Endothelial cell (in vitro differentiated cells): Measurements from ENCODE around the gene TMSB10. TPM values are rescaled to one million over a fixed set of nuclear protein-coding genes. Genes with fewer than 3 reads are reported as not detected.

Experiments used
- DNase-seq: peaks from one replicate; pipeline ENCODE4 v3.0.0; 2021; ENCODE audit warnings: low spot score
- H3K27ac Mint-ChIP-seq: one replicate; pipeline ENCODE4 v1.8.0; 2021; ENCODE audit warnings: mixed read lengths, inconsistent platforms; ENCODE audit not compliant: unreplicated experiment
- H3K27me3 Mint-ChIP-seq: one replicate; pipeline ENCODE4 v1.8.0; 2021; ENCODE audit warnings: mild to moderate bottlenecking, moderate library complexity, mixed read lengths, inconsistent platforms; ENCODE audit not compliant: unreplicated experiment
- H3K36me3 Mint-ChIP-seq: one replicate; pipeline ENCODE4 v1.8.0; 2021; ENCODE audit warnings: mild to moderate bottlenecking, low read depth, mixed read lengths, inconsistent platforms; ENCODE audit not compliant: unreplicated experiment
- H3K4me1 Mint-ChIP-seq: one replicate; pipeline ENCODE4 v1.8.0; 2021; ENCODE audit warnings: mild to moderate bottlenecking, mixed read lengths, inconsistent platforms; ENCODE audit not compliant: unreplicated experiment
- H3K4me3 Mint-ChIP-seq: one replicate; pipeline ENCODE4 v1.8.0; 2021; ENCODE audit warnings: mild to moderate bottlenecking, mixed read lengths, inconsistent platforms; ENCODE audit not compliant: unreplicated experiment
- H3K9me3 Mint-ChIP-seq: one replicate; pipeline ENCODE4 v1.8.0; 2021; ENCODE audit warnings: mixed read lengths, inconsistent platforms; ENCODE audit not compliant: unreplicated experiment
- total RNA-seq: library from RNA; stranded (reverse); fragmentation: NEBNext Ultra II Directional; extraction: Animal tissue kit (Norgen Biotek cat#: 25700); gene quantifications from one replicate; pipeline ENCODE4 v1.2.1, GENCODE V29; 2021; ENCODE audit not compliant: unreplicated experiment
- TF ChIP-seq, protein P1 (sequence below): fragments of 200-600 bp; sonication (generic); IDR thresholded peaks from one replicate; pipeline ENCODE4 v1.5.0; 2021; ENCODE audit warnings: antibody characterized with exemption; ENCODE audit not compliant: unreplicated experiment

TMSB10 gene
- total RNA-seq, 1 donor from 2014 or later, result 3,500 TPM

DNA sequence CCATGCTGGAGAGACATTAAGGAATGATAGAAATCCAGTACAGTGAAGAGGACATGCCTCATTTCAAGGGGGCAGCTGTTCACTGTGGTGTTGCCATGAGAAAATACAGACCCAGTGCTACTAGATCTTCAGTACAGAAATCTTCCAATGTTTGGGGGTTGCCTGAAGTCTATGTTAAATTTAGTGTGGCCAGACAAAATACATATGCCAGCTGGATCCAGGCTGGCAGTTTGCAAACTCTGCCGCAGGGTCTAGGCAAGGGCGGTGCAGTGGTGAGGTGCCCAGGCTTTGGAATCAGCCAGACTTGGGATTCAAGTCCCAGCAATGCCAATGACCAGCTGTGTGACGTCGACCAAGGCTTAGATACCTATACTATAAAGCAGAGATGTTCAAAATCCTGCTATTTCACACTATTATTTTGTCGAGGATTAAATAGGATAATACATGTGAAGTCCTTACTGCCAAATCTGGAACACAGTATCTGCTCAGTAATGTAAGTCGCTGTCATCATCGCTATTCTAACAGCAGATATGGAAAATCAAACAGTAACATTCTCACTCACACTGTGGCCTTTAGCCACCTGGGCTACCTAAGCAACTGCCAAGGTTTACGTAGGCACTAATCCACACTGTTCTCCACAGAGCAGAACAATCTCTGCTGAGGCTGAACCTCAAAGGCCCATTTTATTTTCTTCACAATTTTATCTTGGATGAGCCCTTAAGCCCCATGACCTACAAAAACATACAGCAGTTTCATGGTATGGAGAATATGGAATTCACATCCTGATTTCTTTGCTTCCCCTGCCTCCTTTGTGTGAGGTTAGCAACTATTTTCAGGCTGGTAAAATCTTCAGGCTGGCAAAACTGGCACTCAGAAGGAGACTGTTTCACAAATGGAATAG is 5.9 kb upstream of the TMSB10 start:
- TF ChIP-seq, protein P1, sequence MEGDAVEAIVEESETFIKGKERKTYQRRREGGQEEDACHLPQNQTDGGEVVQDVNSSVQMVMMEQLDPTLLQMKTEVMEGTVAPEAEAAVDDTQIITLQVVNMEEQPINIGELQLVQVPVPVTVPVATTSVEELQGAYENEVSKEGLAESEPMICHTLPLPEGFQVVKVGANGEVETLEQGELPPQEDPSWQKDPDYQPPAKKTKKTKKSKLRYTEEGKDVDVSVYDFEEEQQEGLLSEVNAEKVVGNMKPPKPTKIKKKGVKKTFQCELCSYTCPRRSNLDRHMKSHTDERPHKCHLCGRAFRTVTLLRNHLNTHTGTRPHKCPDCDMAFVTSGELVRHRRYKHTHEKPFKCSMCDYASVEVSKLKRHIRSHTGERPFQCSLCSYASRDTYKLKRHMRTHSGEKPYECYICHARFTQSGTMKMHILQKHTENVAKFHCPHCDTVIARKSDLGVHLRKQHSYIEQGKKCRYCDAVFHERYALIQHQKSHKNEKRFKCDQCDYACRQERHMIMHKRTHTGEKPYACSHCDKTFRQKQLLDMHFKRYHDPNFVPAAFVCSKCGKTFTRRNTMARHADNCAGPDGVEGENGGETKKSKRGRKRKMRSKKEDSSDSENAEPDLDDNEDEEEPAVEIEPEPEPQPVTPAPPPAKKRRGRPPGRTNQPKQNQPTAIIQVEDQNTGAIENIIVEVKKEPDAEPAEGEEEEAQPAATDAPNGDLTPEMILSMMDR, result no peak
- Mint-ChIP-seq H3K27ac (no peak overlapping the region), H3K36me3 (no peaks in the 10 kb centered on the region), H3K9me3 (no peaks in the 10 kb centered on the region), H3K4me1 (peaks cover 15% of the 10 kb centered on the region), H3K4me3 (no peak overlapping the region), H3K27me3 (peaks cover 7% of the 10 kb centered on the region)
- no peak for DNase-seq

DNA sequence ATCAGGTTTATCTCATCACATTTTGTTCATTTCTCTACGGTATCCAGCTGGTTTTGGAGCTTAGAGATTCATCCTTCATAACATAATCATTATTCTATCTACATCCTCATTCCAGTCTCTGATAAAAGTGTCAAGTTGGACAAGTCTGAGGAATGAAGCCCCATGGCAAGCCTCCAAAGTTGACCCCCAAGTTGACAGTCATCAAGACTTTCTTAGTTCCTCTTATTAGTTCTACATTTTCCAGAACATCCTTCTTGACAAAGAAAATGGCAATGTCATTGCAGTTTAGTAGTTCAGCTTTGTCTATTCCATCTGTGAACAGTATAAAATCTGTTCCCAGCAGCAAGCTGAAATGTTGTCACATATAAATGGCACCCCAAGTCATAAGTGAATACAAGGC is 4.5 kb upstream of the TMSB10 start:
- Mint-ChIP-seq H3K36me3 (peaks cover 1% of the 10 kb centered on the region), H3K27me3 (peaks cover 10% of the 10 kb centered on the region), H3K4me3 (no peak overlapping the region), H3K27ac (no peak overlapping the region), H3K4me1 (peaks cover 8% of the 10 kb centered on the region), H3K9me3 (no peaks in the 10 kb centered on the region)
- DNase-seq, result no peak
- TF ChIP-seq, protein P1, result no peak

DNA sequence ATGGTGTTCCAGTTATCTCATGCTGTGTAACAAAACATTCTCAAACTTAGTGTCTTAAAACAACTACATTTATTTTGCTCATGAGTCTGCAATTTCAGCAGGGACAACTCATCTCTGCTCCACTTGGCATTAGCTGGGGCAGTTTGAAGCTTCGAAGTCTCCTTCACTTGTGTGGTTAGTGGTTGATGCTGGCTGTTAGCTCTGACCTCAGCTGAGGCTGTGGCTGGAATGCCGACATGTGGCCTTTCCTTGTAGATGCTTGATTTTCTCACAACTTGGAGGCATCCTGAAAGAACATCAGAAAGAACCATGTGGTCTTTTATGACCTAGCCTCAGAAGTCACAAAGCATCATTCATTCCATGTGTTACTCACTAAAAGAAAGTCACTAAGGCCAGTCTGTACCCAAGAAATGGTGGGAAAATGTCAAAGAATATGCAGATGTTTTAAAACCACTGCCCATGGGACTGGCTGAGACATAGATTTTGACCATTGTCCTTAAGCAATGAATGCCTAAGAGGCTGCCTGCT is 3.8 kb upstream of the TMSB10 start:
- no peak overlapping the region for H3K4me3 Mint-ChIP-seq
- TF ChIP-seq, protein P1, result no peak
- DNase-seq, result no peak
- H3K27ac Mint-ChIP-seq, result no peak overlapping the region
- H3K4me1 Mint-ChIP-seq, result peaks cover 8% of the 10 kb centered on the region
- H3K27me3 Mint-ChIP-seq, result peaks cover 14% of the 10 kb centered on the region
- no peaks in the 10 kb centered on the region for H3K9me3 Mint-ChIP-seq
- H3K36me3 Mint-ChIP-seq, result peaks cover 8% of the 10 kb centered on the region

DNA sequence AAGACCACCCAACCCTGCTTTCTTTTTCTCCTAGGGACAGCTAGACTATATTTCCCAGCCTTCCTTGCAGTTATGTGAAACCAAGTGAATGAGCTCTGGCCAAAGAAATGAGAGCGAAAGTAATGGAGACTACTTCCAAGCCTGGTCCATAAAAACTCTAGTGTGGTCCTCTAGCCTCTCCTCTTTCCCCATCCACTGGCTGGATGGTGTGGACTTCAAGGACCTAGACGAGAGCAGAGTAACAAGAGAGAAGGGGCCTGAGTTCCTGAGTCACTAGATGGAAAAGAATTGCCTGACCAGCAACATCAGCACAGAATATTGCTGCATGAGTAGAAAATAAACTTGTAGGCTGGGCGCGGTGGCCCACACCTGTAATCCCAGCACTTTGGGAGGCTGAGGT is 2.9 kb upstream of the TMSB10 start:
- no peak overlapping the region for H3K27ac Mint-ChIP-seq
- TF ChIP-seq, protein P1, result no peak
- no peak for DNase-seq
- peaks cover 17% of the 10 kb centered on the region for H3K36me3 Mint-ChIP-seq
- peaks cover 17% of the 10 kb centered on the region for H3K27me3 Mint-ChIP-seq
- no peaks in the 10 kb centered on the region for H3K9me3 Mint-ChIP-seq
- H3K4me1 Mint-ChIP-seq, result peaks cover 16% of the 10 kb centered on the region
- H3K4me3 Mint-ChIP-seq, result peak overlapping the region; percentile 21

DNA sequence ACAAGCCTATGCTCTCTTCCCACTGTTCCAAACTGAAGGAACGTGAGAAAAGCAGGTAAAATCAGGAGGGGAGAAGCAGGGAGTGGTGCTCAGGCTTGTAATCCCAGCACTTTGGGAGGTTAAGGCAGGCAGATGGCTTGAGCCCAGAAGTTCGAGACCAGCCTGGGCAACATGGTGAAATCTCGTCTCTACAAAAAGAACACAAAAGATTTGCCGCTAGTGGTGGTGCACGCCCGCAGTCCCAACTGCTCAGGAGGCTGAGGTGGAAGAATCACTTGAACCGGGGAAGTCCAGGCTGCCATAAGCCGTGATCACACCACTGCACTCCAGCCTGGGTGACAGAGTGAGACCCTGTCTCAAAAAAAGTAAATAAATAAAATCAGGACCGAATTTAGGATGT is 1.3 kb upstream of the TMSB10 start:
- H3K27ac Mint-ChIP-seq, result peak overlapping the region; percentile 80
- H3K4me1 Mint-ChIP-seq, result peaks cover 22% of the 10 kb centered on the region
- peaks cover 28% of the 10 kb centered on the region for H3K36me3 Mint-ChIP-seq
- TF ChIP-seq, protein P1, result no peak
- H3K9me3 Mint-ChIP-seq, result no peaks in the 10 kb centered on the region
- peaks cover 22% of the 10 kb centered on the region for H3K27me3 Mint-ChIP-seq
- H3K4me3 Mint-ChIP-seq, result peak overlapping the region; percentile 94
- no peak for DNase-seq
